Activated CD4-positive, alpha-beta T cell treated with anti-CD3 and anti-CD28 coated beads for 36 hours (primary cell): ENCODE results near the gene DIPK1A. TPM values are rescaled to one million over a fixed set of nuclear protein-coding genes. Genes with fewer than 3 reads are reported as not detected.
"Not testable (repeated sequence)": the region's sequence is repeated elsewhere in the genome, so short reads cannot be mapped to it uniquely, and the experiment has no call there.

Experiments
- ATAC-seq: fragments of 200-7000 bp; cut with Tn5 transposase; one replicate; pipeline ENCODE4 v1.10.0; 2021; ENCODE audit warnings: mild to moderate bottlenecking, moderate library complexity
- CTCF ChIA-PET: fragments of 350-600 bp; sonication (Branson Sonifier 250); formaldehyde crosslinking; loops from one replicate; lab custom pipeline; 2021; ENCODE audit warnings: antibody characterized with exemption; lab: Charles Lee
- POLR2A ChIA-PET: fragments of 350-600 bp; sonication (Branson Sonifier 250); formaldehyde crosslinking; loops from one replicate; lab custom pipeline; 2021; ENCODE audit warnings: antibody characterized with exemption, inconsistent platforms; lab: Charles Lee
- DNase-seq: peaks from one replicate; pipeline ENCODE4 v3.0.0-alpha.2; 2020
- H3K27ac Mint-ChIP-seq: one replicate; pipeline ENCODE4 v1.8.0; 2021; ENCODE audit warnings: mixed read lengths
- H3K27me3 Mint-ChIP-seq: one replicate; pipeline ENCODE4 v1.8.0; 2021; ENCODE audit warnings: mixed read lengths
- H3K36me3 Mint-ChIP-seq: one replicate; pipeline ENCODE4 v1.8.0; 2021; ENCODE audit warnings: low read depth, mixed read lengths
- H3K4me1 Mint-ChIP-seq: one replicate; pipeline ENCODE4 v1.8.0; 2021; ENCODE audit warnings: mixed read lengths
- H3K4me3 Mint-ChIP-seq: one replicate; pipeline ENCODE4 v1.8.0; 2021; ENCODE audit warnings: mild to moderate bottlenecking, moderate library complexity, mixed read lengths
- H3K9me3 Mint-ChIP-seq: one replicate; pipeline ENCODE4 v1.8.0; 2021; ENCODE audit warnings: low read depth, mixed read lengths
- intact Hi-C, 2 experiments: fragments of 100-400 bp; cut with DNase I in 1 of 2; cut with micrococcal nuclease in 1 of 2; formaldehyde crosslinking; loops; one replicate each; pipeline versions ENCODE4 v1.14.2 to v1.15.1; 2022 to 2024; cut with DNase I, micrococcal nuclease
- total RNA-seq, 2 experiments: library from RNA; stranded (reverse); gene quantifications; one replicate each; pipeline ENCODE4 v1.2.3, GENCODE V29; 2021

Gene DIPK1A
- total RNA-seq, 2 experiments from 2014 or later: 6.1 to 6.5 TPM

DNA sequence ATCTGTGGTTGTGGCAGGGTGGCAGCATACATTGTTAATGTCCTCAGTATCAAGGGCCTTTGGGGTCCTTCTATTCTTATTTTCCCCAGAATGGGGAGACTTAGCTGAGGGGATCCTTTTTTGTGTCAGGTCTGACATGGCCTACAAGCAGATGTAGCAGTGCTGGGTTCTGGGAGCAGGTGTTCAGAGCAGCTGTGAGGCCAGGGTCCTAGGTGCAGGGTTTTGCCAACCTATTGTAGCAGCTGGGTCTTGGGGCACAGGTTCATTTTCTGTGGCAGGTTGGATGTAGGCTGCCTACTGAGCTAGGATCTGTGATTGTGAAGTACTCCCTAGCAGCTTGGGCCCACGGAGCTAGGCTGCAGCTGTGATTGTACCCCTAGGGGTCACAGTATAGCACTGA, 60.1 kb downstream of the DIPK1A start:
- Mint-ChIP-seq H3K27me3 (no peaks in the 10 kb centered on the region), H3K4me3 (no peak overlapping the region), H3K36me3 (peaks cover 21% of the 10 kb centered on the region), H3K4me1 (peaks cover 23% of the 10 kb centered on the region), H3K9me3 (peaks cover 21% of the 10 kb centered on the region), H3K27ac (no peak overlapping the region)
- ChIA-PET CTCF (interaction anchor here (0.5 to 1.8 kb wide), 6 partner anchors 12 to 1557 kb away, joined by 3 to 6 read pairs (median 3); no protein-coding TSS in a partner anchor), POLR2A (no interaction called here)
- intact Hi-C loops: no loop called here
- ATAC-seq (no peak), DNase-seq (no peak)

DNA sequence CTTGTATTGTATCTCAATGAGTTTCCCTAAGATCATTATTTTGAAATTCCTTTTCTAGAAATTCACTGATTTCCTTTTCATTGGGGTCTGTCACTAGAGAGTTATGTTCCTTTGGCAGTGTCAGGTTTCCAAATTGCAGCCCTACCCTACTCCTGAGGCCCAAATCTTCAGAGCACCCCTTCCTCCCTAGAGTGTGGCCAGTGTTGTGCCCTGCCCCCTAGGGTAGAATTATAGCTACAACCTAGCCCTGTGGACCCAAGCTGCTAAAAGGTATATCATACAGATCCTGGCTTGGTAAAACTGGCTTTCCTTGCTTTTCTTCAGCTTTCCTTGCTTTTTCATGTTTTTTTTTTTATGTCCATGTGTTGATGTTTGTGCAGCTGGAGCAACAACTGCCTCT, 60.7 kb downstream of the DIPK1A start:
- intact Hi-C loops: no loop called here
- POLR2A ChIA-PET: no interaction called here
- CTCF ChIA-PET: interaction anchor here (1.2 kb wide), 2 partner anchors 18 to 37 kb away, joined by 3 read pairs; no protein-coding TSS in a partner anchor
- Mint-ChIP-seq H3K27ac (no peak overlapping the region), H3K27me3 (no peaks in the 10 kb centered on the region), H3K4me1 (peaks cover 22% of the 10 kb centered on the region), H3K4me3 (no peak overlapping the region), H3K36me3 (peaks cover 20% of the 10 kb centered on the region), H3K9me3 (peaks cover 21% of the 10 kb centered on the region)
- no peak for DNase-seq
- ATAC-seq: no peak

- H3K4me1 Mint-ChIP-seq: peaks cover 15% of the 10 kb centered on the region
- peaks cover 18% of the 10 kb centered on the region for H3K36me3 Mint-ChIP-seq
- DNase-seq: no peak
- H3K27ac Mint-ChIP-seq: no peak overlapping the region
- no peaks in the 10 kb centered on the region for H3K27me3 Mint-ChIP-seq
- intact Hi-C loops: no loop called here
- ChIA-PET CTCF (interaction anchor here (0.9 to 1.2 kb wide), 3 partner anchors 18 to 36 kb away, joined by 3 read pairs; no protein-coding TSS in a partner anchor), POLR2A (no interaction called here)
- no peak overlapping the region for H3K4me3 Mint-ChIP-seq
- no peak for ATAC-seq
- H3K9me3 Mint-ChIP-seq: peaks cover 21% of the 10 kb centered on the region
These were observed 61.5 kb downstream of the DIPK1A start for GRCh38 chr1:92899780-92900179.

GRCh38 chr1:92898053-92898452, 63.2 kb downstream of the DIPK1A start:
- Mint-ChIP-seq H3K36me3 (peaks cover 18% of the 10 kb centered on the region), H3K9me3 (peaks cover 23% of the 10 kb centered on the region)
- DNase-seq: peak; percentile 10
- CTCF ChIA-PET, H3K4me3 Mint-ChIP-seq, intact Hi-C loops, H3K27me3 Mint-ChIP-seq, H3K4me1 Mint-ChIP-seq, H3K27ac Mint-ChIP-seq, POLR2A ChIA-PET: not testable (repeated sequence)
- peak; percentile 51 for ATAC-seq

DNA sequence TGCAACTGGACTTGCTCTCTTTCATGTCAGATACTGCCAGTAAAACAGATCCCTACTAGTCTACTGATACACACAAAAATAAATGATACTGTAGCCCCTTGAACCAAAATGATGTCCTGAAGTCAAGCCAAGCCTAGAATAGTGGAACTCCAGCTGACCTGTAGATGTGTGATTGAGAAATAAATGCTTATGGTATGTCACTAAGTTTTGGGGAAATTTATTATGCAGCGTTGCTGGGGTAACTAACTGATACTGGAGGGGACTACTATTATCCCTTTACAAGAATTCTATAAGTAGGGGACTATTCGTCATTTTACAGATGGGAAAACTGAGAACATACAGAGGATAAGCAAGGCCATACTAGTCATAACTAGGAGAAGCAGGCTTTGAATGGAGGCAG, 73.8 kb downstream of the DIPK1A start:
- CTCF ChIA-PET: interaction anchor here (0.7 to 1.6 kb wide), 2 partner anchors 28 to 1527 kb away, joined by 3 to 5 read pairs; no protein-coding TSS in a partner anchor
- ATAC-seq: no peak
- Mint-ChIP-seq H3K4me3 (no peak overlapping the region), H3K36me3 (peaks cover 4% of the 10 kb centered on the region), H3K27ac (no peak overlapping the region), H3K9me3 (peaks cover 5% of the 10 kb centered on the region), H3K4me1 (peaks cover 24% of the 10 kb centered on the region), H3K27me3 (no peaks in the 10 kb centered on the region)
- DNase-seq: no peak
- intact Hi-C loops: no loop called here
- POLR2A ChIA-PET: no interaction called here

- CTCF ChIA-PET: interaction anchor here (0.6 to 1.6 kb wide), 4 partner anchors 10 to 1527 kb away, joined by 3 to 5 read pairs (median 3); no protein-coding TSS in a partner anchor
- Mint-ChIP-seq H3K4me1 (peaks cover 26% of the 10 kb centered on the region), H3K4me3 (no peak overlapping the region), H3K9me3 (peaks cover 5% of the 10 kb centered on the region), H3K27me3 (no peaks in the 10 kb centered on the region), H3K36me3 (peaks cover 6% of the 10 kb centered on the region), H3K27ac (no peak overlapping the region)
- ATAC-seq: no peak
- POLR2A ChIA-PET: no interaction called here
- intact Hi-C loops: no loop called here
- no peak for DNase-seq
These were observed 74.3 kb downstream of the DIPK1A start for GRCh38 chr1:92886886-92887419.

- ChIA-PET POLR2A (no interaction called here), CTCF (interaction anchor here (0.5 to 3.7 kb wide), 5 partner anchors 25 to 304 kb away, joined by 3 to 27 read pairs (median 7); no protein-coding TSS in a partner anchor)
- peaks cover 2% of the 10 kb centered on the region for H3K36me3 Mint-ChIP-seq
- no peaks in the 10 kb centered on the region for H3K27me3 Mint-ChIP-seq
- H3K9me3 Mint-ChIP-seq: peaks cover 3% of the 10 kb centered on the region
- DNase-seq: no peak
- H3K27ac Mint-ChIP-seq: no peak overlapping the region
- ATAC-seq: no peak
- H3K4me1 Mint-ChIP-seq: peaks cover 34% of the 10 kb centered on the region
- intact Hi-C loops: no loop called here
- H3K4me3 Mint-ChIP-seq: no peak overlapping the region
These were observed 77.1 kb downstream of the DIPK1A start for GRCh38 chr1:92884195-92884594.

GRCh38 chr1:92883297-92883696, 78.0 kb downstream of the DIPK1A start:
- intact Hi-C loops: no loop called here
- no peaks in the 10 kb centered on the region for H3K27me3 Mint-ChIP-seq
- peaks cover 2% of the 10 kb centered on the region for H3K36me3 Mint-ChIP-seq
- ATAC-seq (peak; percentile 42), DNase-seq (no peak)
- ChIA-PET CTCF (interaction anchor here (0.6 to 3.7 kb wide), 12 partner anchors 18 to 564 kb away, joined by 3 to 27 read pairs (median 4); no protein-coding TSS in a partner anchor), POLR2A (no interaction called here)
- H3K27ac Mint-ChIP-seq: peak overlapping the region; percentile 84
- no peak overlapping the region for H3K4me3 Mint-ChIP-seq
- H3K9me3 Mint-ChIP-seq: no peaks in the 10 kb centered on the region
- H3K4me1 Mint-ChIP-seq: peaks cover 36% of the 10 kb centered on the region

- H3K27me3 Mint-ChIP-seq: no peaks in the 10 kb centered on the region
- peaks cover 2% of the 10 kb centered on the region for H3K36me3 Mint-ChIP-seq
- ATAC-seq: peak; percentile 86
- POLR2A ChIA-PET: no interaction called here
- H3K9me3 Mint-ChIP-seq: no peaks in the 10 kb centered on the region
- peak overlapping the region; percentile 62 for H3K27ac Mint-ChIP-seq
- CTCF ChIA-PET: interaction anchor here (0.6 to 3.7 kb wide), 13 partner anchors 17 to 564 kb away, joined by 3 to 27 read pairs (median 3); no protein-coding TSS in a partner anchor
- peak; percentile 41 for DNase-seq
- intact Hi-C loops: no loop called here
- H3K4me3 Mint-ChIP-seq: no peak overlapping the region
- peaks cover 40% of the 10 kb centered on the region for H3K4me1 Mint-ChIP-seq
These were observed 78.4 kb downstream of the DIPK1A start for GRCh38 chr1:92882819-92883218.

- H3K36me3 Mint-ChIP-seq: peaks cover 2% of the 10 kb centered on the region
- no peak for ATAC-seq
- H3K27me3 Mint-ChIP-seq: no peaks in the 10 kb centered on the region
- H3K4me3 Mint-ChIP-seq: no peak overlapping the region
- intact Hi-C loops: no loop called here
- H3K4me1 Mint-ChIP-seq: peaks cover 45% of the 10 kb centered on the region
- POLR2A ChIA-PET: no interaction called here
- no peak for DNase-seq
- no peak overlapping the region for H3K27ac Mint-ChIP-seq
- no peaks in the 10 kb centered on the region for H3K9me3 Mint-ChIP-seq
- CTCF ChIA-PET: interaction anchor here (1.1 to 3.7 kb wide), 3 partner anchors 18 to 180 kb away, joined by 3 to 27 read pairs (median 3); no protein-coding TSS in a partner anchor
These were observed 79.9 kb downstream of the DIPK1A start for GRCh38 chr1:92881391-92881790.

GRCh38 chr1:92879316-92879968, 81.8 kb downstream of the DIPK1A start:
- ChIA-PET POLR2A (no interaction called here), CTCF (interaction anchor here (0.7 to 1.9 kb wide), 6 partner anchors 10 to 115 kb away, joined by 3 to 8 read pairs (median 6); partner anchors contain the start of gene DIPK1A)
- Mint-ChIP-seq H3K36me3 (peaks cover 5% of the 10 kb centered on the region), H3K27me3 (no peaks in the 10 kb centered on the region), H3K27ac (peak overlapping the region; percentile 31), H3K4me1 (peaks cover 45% of the 10 kb centered on the region), H3K9me3 (no peaks in the 10 kb centered on the region), H3K4me3 (no peak overlapping the region)
- no peak for ATAC-seq
- intact Hi-C loops: loop anchor here in 1 of 2 experiments (5.0 kb wide), 1 partner anchor 83 kb away; the partner anchor contains the start of gene DIPK1A
- no peak for DNase-seq
